NCI-H146 treated with DMSO at 0.1 percent for 48 hours (cell line): ENCODE data around the gene PLLP.

ENCODE experiments used
- DNase-seq: peaks from one replicate; lab custom pipeline; 2025; ENCODE audit not compliant: unreplicated experiment; lab: John Stamatoyannopoulos, UW

The PLLP gene

GRCh38 chr16:57226701-57227621, 57.5 kb downstream of the PLLP start:
- no peak for DNase-seq

GRCh38 chr16:57225978-57226377, 58.5 kb downstream of the PLLP start:
- DNase-seq = no peak

- DNase-seq = no peak
Observed at GRCh38 chr16:57224651-57225335, 59.7 kb downstream of the PLLP start.

- DNase-seq = no peak
Observed at GRCh38 chr16:57223057-57223456, 61.4 kb downstream of the PLLP start.

- DNase-seq = no peak
Observed at GRCh38 chr16:57216968-57217367, 67.5 kb downstream of the PLLP start.

- no peak for DNase-seq
Observed at GRCh38 chr16:57213462-57213861, 71.0 kb downstream of the PLLP start.

- DNase-seq = no peak
Observed at GRCh38 chr16:57209780-57210179, 74.7 kb downstream of the PLLP start.

GRCh38 chr16:57208926-57209325, 75.5 kb downstream of the PLLP start:
- no peak for DNase-seq
